HUDEP-2 (cell line): ENCODE results near the gene HCRTR2.
A peak's percentile ranks its signal among the peaks of the same experiment; 100 is the strongest.
"Not testable (repeated sequence)": the region's sequence is repeated elsewhere in the genome, so short reads cannot be mapped to it uniquely, and the experiment has no call there.

Source experiments
- DNase-seq, 76 experiments: peaks; one replicate each; lab custom pipeline; 2025; ENCODE audit not compliant: unreplicated experiment in 76 of 76; lab: John Stamatoyannopoulos, UW

Gene HCRTR2

GRCh38 chr6:55210952-55211351, 36.6 kb downstream of the HCRTR2 start:
- DNase-seq = no peak

- no peak for DNase-seq
Measured at GRCh38 chr6:55212156-55212555, 37.8 kb downstream of the HCRTR2 start.

GRCh38 chr6:55220961-55221360, 46.6 kb downstream of the HCRTR2 start:
- no peak for DNase-seq

GRCh38 chr6:55227862-55228261, 53.5 kb downstream of the HCRTR2 start:
- DNase-seq = no peak

- no peak for DNase-seq
Measured at GRCh38 chr6:55239099-55239498, 64.8 kb downstream of the HCRTR2 start.

GRCh38 chr6:55240975-55241605, 66.8 kb downstream of the HCRTR2 start:
- DNase-seq = peak in 4 of 76 experiments; percentile 2 to 12 (median 7)

- DNase-seq = no peak
Measured at GRCh38 chr6:55250400-55250799, 76.1 kb downstream of the HCRTR2 start.

- DNase-seq = no peak
Measured at GRCh38 chr6:55255113-55255512, 80.8 kb downstream of the HCRTR2 start.

- no peak for DNase-seq
Measured at GRCh38 chr6:55260181-55260580, 85.9 kb downstream of the HCRTR2 start.

- DNase-seq = no peak
Measured at GRCh38 chr6:55265409-55266114, 91.2 kb downstream of the HCRTR2 start.

- no peak for DNase-seq
Measured at GRCh38 chr6:55266896-55267295, 92.6 kb downstream of the HCRTR2 start.

GRCh38 chr6:55276745-55277530, 102.6 kb downstream of the HCRTR2 start:
- DNase-seq = peak in 19 of 76 experiments; percentile 10 to 59 (median 20)

GRCh38 chr6:55277646-55278045, 103.3 kb downstream of the HCRTR2 start:
- no peak for DNase-seq

GRCh38 chr6:55281215-55281614, 106.9 kb downstream of the HCRTR2 start:
- DNase-seq = no peak

GRCh38 chr6:55282115-55282514, 107.8 kb downstream of the HCRTR2 start:
- no peak for DNase-seq

- no peak for DNase-seq
Measured at GRCh38 chr6:55286824-55287223, 112.5 kb downstream of the HCRTR2 start.

GRCh38 chr6:55290736-55291135, 116.4 kb downstream of the HCRTR2 start:
- no peak for DNase-seq

- peak in 8 of 76 experiments; percentile 1 to 17 (median 11) for DNase-seq
Measured at GRCh38 chr6:55293116-55293515, 118.8 kb downstream of the HCRTR2 start.

GRCh38 chr6:55297214-55297613, 122.9 kb downstream of the HCRTR2 start:
- not testable (repeated sequence) for DNase-seq

- no peak for DNase-seq
Measured at GRCh38 chr6:55299286-55299985, 125.1 kb downstream of the HCRTR2 start.

- no peak for DNase-seq
Measured at GRCh38 chr6:55304747-55305146, 130.4 kb downstream of the HCRTR2 start.
